HG03039 (cell line): Measurements from ENCODE around the gene FAM240A.

Source experiments
- ATAC-seq: cut with Tn5 transposase; IDR thresholded peaks from one replicate; pipeline ENCODE4 v1.9.1; 2021; ENCODE audit warnings: mild to moderate bottlenecking, moderate library complexity; ENCODE audit not compliant: unreplicated experiment

Gene FAM240A

GRCh38 chr3:46673151-46674030 is 61.1 kb downstream of the FAM240A start:
- ATAC-seq = no peak

DNA sequence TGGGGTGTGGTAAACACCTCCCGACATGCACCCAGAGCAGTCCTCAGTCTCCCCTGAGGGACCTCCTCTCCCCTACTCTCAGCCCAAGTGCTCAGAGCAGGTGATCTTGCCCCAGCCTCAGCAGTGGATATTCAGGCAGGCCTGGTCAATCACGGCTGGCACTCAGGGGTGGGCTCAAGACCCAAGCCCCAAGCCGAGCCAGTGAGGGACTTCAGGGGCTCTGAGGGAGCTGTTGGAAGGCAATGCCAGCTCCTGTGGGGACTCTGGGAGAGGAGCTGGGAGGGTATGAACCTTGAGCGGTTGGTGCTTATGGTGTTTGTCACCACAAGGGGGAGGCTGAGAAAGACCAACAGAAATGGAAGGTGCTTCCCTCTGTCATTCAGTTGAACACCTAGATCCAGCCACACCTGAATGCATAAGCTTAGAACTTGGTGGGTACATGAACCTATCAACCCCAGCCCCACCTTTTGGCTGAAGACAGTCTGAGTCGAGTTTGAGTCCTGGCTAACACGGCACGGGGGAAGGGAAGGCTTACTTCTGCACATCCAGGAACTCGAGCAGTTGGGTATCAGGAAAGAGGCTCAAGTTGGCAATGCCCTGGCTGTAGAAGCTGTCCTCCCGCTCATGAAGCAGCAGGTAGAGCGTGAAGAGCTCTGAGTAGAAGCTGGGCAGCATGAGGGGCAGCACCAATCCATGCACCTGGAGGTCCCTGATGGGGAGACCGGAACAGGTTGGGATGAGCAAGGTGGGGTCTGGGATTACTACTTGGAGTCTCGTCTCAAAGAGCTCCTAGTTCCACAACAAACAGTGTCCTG is 61.9 kb downstream of the FAM240A start:
- ATAC-seq = no peak

DNA sequence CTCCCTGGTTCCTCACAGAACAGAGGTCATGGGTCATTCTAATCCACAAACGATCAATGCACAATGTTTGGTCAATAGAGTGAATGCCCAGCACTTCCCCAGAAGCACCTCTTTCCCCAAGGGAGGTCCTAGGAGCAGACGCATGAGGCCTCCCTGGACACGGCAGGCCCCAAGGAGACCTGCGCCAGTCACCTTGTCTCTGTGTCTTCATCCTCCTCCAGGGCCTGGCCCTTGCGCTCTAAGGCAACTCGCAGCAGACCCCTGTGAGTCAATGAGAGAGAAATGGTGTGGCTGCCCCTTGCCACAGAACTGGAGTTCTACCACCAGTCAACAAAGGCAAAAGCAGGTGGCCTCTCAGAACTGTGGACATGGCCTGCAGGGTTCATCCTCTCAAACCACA is 63.1 kb downstream of the FAM240A start:
- no peak for ATAC-seq
